Midbrain (tissue), 1 donor: Measurements from ENCODE around the gene LAMA2.
A peak's percentile ranks its signal among the peaks of the same experiment; 100 is the strongest.
"Not testable (repeated sequence)": the region's sequence is repeated elsewhere in the genome, so short reads cannot be mapped to it uniquely, and the experiment has no call there.

Experiments
- DNase-seq: peaks from one replicate; lab custom pipeline; 2025; lab: John Stamatoyannopoulos, UW

The LAMA2 gene

DNA sequence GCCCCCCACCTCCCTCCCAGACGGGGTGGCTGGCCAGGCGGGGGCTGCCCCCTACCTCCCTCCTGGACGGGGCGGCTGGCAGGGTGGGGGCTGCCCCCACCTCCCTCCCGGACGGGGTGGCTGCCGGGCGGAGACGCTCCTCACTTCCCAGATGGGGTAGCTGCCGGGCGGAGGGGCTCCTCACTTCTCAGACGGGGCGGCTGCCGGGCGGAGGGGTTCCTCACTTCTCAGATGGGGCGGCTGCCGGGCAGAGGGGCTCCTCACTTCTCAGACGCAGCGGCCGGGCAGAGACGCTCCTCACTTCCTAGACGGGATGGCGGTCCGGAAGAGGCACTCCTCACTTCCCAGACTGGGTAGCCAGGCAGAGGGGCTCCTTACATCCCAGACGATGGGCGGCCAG lies 205.5 kb downstream of the LAMA2 start:
- DNase-seq = not testable (repeated sequence)

DNA sequence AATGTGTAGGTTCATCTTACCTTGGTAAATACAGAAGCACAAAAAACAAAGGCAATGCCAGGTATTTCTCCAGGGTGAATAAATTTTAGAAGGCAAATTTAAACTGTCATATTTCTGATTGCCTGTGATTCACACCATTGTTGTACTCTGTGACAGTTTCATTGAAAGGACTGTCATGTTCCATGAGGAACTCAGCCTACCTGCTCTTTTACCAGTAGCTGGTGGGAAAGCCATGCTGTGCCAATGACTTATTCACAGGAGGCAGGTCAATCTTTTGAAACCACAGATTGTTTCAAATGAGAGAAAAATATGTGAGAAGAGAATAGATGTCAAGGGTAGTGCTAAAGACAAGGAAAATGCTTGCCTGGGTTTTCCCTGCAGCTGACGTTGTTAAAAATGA lies 206.4 kb downstream of the LAMA2 start:
- no peak for DNase-seq

DNA sequence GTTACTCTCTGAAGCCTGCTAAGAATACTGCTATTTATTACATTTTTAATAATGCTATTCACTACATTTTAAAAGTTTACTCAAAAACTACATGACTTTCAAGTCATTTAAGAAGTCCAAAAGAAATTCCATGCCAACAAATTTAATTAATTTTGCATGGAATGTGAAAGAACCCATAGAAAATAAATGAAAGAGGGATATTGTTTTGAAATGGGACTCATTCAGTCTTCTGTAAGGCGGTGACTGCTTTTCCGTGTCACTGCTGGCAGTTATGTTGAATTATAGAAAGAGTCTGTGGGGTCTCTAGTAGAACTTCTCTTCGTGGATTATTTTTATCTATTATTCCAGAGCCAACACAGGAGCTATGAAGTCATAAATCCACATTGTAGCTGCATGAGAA lies 211.2 kb downstream of the LAMA2 start:
- no peak for DNase-seq

DNA sequence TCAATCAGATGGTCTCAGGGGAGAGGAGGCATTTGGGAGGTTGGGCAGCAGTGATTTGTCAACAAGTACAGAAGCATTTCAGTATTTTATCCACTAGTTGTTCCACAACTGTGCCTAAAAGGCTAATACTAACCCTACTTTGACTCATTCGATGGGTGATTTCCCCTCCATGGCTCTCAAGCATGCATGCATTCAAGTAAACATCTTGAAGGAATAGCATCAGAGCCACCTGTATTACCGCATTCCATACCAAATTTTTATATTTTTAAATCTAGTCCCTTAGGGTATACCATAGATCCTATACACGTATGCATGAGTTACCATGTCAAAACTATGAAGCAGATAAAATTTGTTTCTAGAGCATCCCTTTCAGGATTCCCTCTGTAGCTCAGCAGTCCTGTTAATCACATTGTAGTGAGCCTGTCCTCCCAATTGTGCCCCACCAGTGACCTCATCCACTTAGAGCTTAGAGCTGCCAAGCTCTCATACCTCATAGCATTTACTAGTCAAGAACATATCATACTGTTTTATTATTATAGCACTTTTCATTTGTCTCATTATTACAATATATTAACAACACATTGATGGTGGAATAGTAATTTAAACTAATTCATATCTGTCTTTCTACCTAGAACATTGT lies 213.8 kb downstream of the LAMA2 start:
- no peak for DNase-seq

DNA sequence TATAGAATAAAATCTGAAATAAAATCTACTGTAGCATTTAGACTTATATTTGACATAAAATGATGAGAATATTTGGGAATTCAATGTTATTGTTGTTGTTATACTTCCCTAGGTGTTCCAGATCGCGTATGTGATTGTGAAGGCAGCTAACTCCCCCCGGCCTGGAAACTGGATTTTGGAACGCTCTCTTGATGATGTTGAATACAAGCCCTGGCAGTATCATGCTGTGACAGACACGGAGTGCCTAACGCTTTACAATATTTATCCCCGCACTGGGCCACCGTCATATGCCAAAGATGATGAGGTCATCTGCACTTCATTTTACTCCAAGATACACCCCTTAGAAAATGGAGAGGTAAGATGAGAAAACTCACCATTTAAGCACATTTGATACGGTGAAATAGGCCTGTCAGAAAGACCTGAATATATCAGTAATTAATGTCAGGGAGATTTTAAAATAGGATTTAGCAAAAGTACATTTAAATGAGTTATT lies 215.2 kb downstream of the LAMA2 start:
- peak; percentile 28 for DNase-seq

DNA sequence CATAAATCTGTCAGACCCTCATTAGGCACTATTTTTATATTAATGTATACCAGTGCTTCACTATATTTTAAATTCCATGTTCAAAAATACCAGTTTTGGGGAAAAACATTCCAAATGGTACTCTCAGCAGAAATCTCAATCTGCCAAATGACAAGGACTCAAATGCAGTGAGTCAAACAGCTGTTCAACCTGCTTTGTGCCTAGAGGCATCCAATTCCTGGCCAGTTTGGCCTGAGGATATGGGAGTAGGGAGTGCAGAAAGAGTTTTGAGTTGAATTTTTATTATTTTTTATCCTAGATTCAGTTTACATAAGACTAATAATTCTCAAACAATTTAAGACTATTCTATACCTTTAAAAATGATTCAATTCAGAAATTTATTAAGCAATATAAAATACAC lies 216.8 kb downstream of the LAMA2 start:
- DNase-seq = no peak

DNA sequence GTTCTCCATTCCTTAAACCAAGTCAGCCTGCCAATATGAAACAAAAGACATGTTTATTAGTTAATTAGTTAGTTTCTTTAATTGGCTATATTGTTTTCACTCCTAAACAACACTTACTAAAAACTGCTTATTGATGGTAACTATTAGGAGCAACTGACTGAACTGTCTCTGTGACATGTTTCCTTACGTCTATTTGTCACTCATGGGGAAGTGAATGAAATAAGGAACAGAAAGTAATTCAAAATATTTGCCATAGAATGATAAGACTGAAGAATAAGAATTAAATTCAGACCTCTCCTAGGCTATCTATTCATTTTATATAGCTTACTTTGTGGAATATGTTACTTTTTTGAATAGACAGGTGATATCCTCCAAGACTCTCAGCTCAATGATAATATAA lies 217.2 kb downstream of the LAMA2 start:
- DNase-seq = no peak

DNA sequence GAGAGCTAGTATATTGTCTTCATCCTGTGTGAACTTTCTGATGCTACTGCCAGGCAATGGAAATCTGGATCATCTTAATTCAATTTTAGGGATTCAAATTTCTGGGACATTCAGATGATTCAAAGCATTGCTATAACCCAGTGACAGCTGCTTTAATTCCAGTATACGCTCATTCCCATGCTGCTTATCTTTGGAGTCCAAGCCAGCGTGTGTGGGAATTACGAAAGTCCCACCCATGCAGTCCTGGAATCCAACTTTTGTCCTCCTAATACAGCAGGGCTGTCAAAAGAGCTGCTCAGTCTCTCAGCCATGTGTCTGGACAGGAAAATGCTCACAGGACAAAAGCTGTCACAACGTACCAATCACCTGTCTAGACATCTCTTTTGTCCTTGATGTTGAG lies 219.8 kb downstream of the LAMA2 start:
- DNase-seq = no peak

DNA sequence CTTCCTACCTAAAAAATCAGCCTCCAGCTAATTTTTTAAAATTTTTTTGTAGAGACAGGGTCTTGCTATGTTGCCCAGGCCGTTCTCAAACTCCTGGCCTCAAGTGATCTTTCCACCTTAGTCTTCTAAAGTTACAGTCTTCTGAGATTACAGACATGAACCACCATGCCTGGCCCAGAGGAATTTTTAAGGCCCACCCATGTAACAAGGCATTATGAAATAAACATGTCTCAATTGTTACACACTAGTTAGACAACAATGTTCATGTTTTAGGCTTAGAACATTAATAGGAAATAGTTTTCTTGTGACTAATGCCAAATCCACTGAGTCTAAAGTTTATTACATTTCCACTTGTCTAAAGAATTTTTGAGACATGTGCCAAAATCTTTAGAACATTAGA lies 221.2 kb downstream of the LAMA2 start:
- no peak for DNase-seq

DNA sequence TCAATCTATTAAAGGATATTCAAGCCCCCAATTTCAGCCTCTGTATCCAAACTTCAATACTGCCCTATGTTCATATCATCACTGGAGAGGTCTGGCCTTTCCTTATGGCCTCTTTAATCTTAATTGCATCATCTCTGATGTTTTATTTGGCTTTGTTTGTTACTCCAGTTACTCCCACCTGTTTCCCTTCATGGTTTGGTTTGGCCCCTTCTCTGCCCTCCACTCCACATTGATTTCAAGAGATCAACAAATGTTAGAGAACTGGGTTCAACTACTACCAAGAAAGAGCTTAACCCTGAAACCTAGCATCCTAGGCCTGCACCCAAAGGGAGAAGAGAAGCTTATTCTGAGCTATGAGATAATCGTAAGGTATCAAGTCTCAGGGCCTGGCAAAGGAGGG lies 221.6 kb downstream of the LAMA2 start:
- no peak for DNase-seq

DNA sequence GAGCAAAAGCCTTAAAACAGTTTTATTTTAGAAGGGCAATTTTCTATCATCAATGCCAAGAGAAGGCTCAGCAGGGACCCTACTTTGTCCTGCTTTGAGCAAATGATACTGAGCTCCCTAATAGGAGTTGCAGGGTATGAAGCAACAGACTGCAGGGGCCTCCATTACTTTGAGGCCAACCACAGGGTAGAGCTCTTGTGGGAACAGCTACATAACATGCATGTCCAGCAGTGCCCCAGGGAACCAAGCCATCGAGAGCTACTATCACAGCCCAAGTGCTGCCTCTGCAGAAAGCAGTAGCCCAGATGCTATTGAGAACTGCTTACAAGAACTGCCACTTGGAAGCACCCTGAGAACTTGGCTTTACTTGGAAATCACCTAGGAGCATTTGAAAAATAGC lies 222.1 kb downstream of the LAMA2 start:
- DNase-seq = no peak

DNA sequence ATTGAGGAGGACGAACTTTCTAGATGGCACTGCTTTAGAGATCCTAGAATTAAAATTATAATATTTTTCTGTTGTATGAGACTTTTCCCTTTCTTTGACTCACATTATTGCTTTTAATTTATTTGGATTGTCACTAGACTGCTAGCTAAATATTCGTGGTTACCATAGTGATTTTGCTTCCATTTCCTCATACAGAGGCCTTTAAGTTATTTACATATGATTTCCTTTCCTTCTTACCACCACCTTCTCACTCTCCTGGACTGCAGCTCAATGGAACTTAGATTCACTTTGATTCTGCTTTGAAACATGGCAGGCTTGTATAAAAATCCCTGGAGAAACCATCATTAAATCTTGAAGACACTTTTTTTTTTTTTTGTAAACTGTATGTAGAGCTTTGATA lies 222.9 kb downstream of the LAMA2 start:
- DNase-seq = no peak

DNA sequence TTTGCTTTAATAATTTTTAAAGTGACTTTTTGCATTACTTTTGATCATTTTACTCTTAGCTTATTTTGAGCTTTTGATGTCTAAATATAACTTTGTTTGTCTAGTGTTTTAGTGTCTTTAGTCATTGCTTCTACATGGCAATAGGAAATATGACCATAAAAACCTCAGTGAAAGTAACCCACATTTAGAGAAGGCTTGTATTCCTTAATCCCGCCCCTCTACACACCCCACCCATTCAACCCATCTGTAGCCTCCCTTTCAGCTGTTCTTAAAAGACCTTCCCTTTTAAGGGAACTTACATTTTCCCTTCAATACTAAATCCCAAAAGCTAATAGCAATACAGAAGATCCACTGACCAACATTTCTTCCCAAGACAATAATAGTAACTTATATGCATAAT lies 225.4 kb downstream of the LAMA2 start:
- no peak for DNase-seq

DNA sequence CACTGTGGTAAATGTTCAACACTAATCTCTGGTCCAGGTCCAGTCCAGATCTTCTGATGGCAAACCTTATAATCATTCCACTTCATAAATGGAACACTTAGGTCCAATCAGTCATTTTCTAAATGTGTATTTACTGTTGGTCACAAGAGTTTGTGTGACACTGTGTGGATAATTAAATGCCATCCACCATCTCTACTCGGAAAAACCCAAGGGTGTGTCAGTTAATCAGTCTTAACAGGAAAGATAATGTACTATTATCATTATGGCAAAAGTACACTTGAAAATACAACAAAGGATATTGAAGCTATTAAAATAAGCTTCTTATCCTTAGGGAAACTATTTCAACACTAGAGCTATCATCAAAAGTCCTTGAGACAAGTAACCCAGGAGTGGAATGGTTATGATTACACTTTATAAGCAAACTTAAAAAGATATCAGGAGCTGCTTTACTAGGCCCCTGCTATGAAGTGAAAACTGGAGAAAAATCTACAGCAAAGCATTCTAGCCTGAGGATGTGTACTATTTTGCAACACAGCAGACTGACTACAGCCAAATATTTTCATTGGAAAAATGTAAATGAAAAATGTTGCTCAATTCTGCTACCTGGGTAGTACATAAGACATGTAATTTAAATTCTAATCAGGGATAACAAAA lies 227.9 kb downstream of the LAMA2 start:
- no peak for DNase-seq

DNA sequence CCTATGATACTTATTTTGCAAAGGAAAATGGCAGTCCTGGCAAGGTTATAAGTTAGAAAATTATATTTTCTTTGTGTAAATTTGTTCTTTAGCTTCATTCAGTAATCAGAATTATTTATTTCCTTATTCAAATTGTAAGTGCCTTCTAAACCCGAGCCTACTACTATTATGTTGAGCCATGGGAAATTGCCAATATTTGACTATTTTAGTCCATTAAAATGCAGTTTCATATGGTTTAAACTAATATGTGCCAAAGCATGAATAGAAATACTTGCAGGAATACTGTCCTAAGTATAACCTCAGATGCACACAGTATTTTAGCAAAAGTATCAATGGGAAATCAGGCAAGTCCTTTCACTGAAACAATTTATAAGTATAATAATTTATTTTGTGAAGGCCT lies 228.4 kb downstream of the LAMA2 start:
- no peak for DNase-seq

DNA sequence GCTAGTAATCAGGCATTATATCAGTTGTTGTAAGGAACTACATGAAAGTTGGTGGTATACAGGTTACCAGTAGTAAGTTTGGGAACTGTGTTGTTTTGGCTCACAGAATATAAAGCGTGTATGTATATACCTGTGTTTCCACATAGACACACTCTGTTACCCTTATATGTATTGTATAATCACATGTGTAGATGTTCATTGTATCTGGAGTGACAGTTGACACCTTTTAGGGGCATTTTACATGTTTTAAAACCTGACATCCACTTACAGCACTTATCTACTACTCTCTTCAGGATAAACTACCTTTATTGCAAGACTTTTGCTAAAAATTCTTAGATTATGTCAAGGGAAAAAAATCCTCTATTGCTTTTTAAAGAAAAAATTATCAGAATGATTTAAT lies 228.9 kb downstream of the LAMA2 start:
- no peak for DNase-seq

DNA sequence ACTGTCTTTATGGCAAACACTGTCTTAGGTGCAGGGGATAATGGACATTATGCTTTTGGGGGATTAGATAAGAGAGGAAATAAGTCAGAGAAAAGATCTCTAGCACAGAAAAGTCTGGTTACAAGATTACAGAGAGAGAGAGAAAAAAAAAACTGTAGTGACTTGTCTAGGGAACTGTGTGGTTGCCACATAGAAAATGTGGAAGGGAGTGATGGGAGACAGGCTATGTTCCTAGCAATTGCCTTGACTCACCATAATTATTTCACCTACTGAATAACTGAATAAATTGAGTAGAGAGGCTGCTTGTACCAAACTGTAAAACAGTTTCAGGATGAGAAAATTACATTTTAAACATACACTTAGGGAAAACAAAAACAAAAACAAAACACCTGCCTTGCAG lies 229.7 kb downstream of the LAMA2 start:
- DNase-seq = no peak

DNA sequence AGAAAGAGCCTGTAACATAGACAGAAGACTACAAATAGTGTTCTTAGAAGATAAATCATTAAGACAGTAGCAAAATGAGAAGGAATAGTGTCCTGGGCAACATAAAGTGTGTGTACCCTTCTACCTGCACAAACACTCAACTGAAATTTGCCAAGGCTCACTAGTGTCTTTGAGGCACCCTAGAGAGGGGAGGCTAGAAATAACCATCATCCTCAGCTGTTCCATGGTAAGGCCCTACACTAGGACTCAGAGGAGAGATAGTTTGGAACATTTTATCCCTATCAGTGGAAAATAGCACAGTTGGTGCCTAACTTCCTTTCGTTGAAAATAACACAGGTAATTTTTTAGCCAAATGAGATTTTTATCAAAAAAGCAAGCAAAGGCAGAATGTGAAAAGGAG lies 230.7 kb downstream of the LAMA2 start:
- DNase-seq = no peak

DNA sequence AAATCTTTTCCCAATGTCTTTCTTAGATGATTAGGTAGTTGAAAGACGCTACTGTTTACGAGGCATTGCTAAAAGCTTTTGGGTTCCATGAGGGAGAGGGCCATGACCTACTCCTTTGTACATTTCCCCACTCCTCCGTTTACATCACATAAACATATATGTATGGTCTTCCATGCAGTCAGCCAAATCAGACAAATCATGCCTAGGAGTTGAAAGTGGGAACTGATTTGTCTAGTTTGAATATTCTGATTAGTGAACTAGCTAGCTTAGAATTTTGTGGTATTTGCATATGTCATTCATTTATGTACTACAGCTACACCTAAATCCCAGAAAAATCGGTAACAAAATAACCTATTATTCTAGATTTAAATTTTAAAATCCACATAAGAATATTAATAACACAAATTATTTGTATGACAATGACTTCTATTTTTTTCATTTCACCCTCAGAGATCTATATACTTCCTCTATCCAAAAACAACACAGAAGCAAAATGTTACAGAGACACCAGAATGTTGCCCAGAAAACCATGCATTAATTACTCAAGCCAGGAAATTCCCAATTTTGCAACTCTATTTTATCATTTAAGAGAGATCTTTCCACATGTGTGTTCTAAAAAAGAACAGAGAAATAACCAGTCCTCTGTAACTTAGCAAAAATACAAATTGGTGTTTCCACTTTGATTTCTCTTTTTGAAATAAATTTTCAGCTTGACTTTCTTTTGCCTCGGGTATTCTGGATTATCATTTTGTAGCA lies 231.9 kb downstream of the LAMA2 start:
- DNase-seq = no peak

DNA sequence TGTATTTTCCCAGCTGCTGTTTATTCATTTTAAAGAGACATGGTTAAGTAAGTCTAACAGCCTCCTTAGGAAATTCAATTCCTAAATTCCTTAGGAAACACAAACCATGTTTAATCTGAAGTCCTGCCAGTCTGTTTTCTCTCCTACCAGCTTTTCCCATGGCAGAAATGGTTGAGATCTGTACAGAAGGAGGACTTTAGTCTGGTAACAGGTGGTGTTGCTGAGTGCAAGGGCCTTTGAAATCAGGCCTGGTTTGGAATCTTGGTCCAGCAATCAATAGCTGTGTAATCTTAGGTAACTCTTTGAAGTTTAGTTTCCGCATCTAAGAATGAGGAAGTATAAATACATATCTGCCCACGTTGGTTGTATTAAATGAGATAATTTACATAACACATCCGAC lies 232.5 kb downstream of the LAMA2 start:
- DNase-seq = no peak

DNA sequence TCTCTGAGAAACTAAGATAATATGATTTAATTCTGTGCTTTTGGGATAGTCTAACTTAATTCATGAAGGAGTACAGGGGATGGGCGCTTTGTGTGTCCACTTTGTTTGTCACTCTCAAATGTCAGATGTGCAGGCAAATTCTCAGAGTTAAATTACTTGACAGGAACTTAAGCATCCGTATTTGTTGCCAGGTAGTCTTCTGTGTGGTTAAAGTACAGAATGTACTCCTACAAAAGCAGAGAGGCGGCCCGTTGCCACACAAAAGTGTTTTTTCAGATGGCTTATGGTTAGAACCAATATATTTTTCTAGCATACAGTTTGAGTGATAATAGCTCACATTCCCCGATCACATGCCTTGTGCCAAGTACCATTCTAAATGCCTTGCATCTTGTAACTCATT lies 234.4 kb downstream of the LAMA2 start:
- DNase-seq = no peak

DNA sequence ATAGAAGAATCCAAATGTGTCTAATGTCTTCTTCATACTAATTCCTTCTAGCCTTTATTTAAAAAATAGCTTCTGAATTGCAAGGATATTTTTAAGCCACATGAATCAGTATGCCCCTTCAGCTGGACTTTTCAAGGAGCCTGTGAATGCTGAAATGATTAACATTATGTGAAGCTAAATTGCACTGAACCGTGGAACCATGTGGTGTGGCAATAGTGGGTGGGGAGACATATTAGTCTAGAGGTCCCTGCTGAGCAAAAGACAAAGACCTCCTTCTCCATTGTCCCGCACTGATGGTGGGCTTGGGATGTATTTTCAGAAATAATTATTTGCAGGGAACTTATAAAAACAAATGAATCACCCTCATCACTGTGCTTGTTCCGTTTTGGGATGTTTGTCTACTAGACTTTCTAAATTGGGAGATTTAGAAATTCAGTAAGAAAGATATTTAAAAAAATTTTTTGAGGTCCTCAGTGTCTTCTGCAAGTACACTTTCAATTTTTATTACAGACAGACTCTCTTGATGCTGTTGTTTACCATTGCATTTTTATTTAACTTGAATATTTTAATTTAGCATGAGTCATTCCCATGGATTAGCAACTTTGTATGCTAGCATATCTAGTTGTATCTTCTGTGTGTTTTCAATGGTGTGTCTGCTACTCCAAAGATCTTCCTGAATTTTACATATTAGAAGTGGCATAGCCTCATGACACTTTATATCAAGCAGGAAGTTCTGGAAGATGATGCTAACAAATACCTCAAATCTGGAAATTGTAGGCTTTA lies 238.1 kb downstream of the LAMA2 start:
- no peak for DNase-seq

DNA sequence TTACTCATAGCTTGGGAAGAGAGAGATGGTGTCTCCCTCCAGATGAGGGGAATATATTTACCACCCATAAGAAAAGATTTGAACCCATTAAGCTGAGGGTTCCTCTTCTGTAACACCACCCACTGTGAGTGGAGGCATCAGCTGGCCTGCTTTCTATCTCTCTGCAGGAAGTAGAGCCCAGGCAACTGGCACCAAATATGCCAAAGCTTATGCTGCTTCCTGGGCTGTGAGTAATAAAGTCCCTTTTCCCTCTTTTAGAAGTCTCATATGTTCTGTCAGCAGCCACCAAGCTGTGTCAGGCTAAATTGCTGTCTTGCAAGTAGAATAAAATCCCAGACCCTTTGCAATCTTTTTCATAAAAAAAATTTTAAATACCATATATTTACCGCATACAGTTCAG lies 241.4 kb downstream of the LAMA2 start:
- no peak for DNase-seq
